GM23338 (cell line): ENCODE results near the gene SELENOO. TPM values are rescaled to one million over a fixed set of nuclear protein-coding genes. Genes with fewer than 3 reads are reported as not detected.

Source experiments
- ATAC-seq: fragments of 200-7000 bp; cut with Tn5 transposase; 3 replicates; pipeline ENCODE4 v1.9.1; 2020
- DNase-seq: peaks from one replicate; pipeline ENCODE4 v3.0.0-alpha.2; 2015; ENCODE audit warnings: low spot score
- H2AFZ ChIP-seq: fragments of 200-600 bp; sonication (generic); 2 replicates; pipeline ENCODE4 v1.8.0; 2016; ENCODE audit warnings: antibody characterized with exemption, mild to moderate bottlenecking, moderate library complexity
- H3F3A ChIP-seq: fragments of 200-600 bp; sonication (generic); replicated peaks from 2 replicates; pipeline ENCODE4 v1.8.0; 2017; ENCODE audit warnings: antibody characterized with exemption, mixed run types, low read depth
- H3K27ac ChIP-seq: fragments of 200-600 bp; sonication (generic); 2 replicates; pipeline ENCODE4 v1.6.1; 2016; ENCODE audit warnings: low read depth
- H3K27me3 ChIP-seq: fragments of 200-600 bp; sonication (generic); 2 replicates; pipeline ENCODE4 v1.8.0; 2016; ENCODE audit warnings: mild to moderate bottlenecking, mixed run types, moderate library complexity; ENCODE audit not compliant: insufficient read depth
- H3K36me3 ChIP-seq: fragments of 200-600 bp; sonication (generic); 2 replicates; pipeline ENCODE4 v1.8.0; 2016; ENCODE audit warnings: mild to moderate bottlenecking; ENCODE audit not compliant: insufficient read depth
- H3K4me1 ChIP-seq: fragments of 200-600 bp; sonication (generic); 2 replicates; pipeline ENCODE4 v1.8.0; 2016; ENCODE audit warnings: mild to moderate bottlenecking, moderate library complexity; ENCODE audit not compliant: insufficient read depth
- H3K4me2 ChIP-seq: fragments of 200-600 bp; sonication (generic); 2 replicates; pipeline ENCODE4 v1.7.1; 2017; ENCODE audit warnings: mixed run types
- H3K4me3 ChIP-seq: fragments of 200-600 bp; sonication (generic); 2 replicates; pipeline ENCODE4 v1.6.1; 2016; ENCODE audit warnings: mixed run types
- H3K79me2 ChIP-seq: fragments of 200-600 bp; sonication (generic); replicated peaks from 2 replicates; pipeline ENCODE4 v1.8.0; 2017; ENCODE audit warnings: mild to moderate bottlenecking; ENCODE audit not compliant: insufficient read depth
- H3K9me2 ChIP-seq: fragments of 200-600 bp; sonication (generic); 2 replicates; pipeline ENCODE4 v1.8.0; 2017; ENCODE audit not compliant: insufficient read depth
- H4K20me1 ChIP-seq: fragments of 200-600 bp; sonication (generic); replicated peaks from 2 replicates; pipeline ENCODE4 v1.8.0; 2017; ENCODE audit warnings: mild to moderate bottlenecking; ENCODE audit not compliant: insufficient read depth
- H3K27ac Mint-ChIP-seq: 2 replicates; pipeline ENCODE4 v1.8.0; 2020; ENCODE audit warnings: inconsistent platforms, mild to moderate bottlenecking, moderate library complexity, mixed read lengths
- H3K27me3 Mint-ChIP-seq: 3 replicates; pipeline ENCODE4 v1.8.0; 2022; ENCODE audit warnings: low read depth, mild to moderate bottlenecking, moderate library complexity, mixed read lengths, inconsistent platforms; ENCODE audit not compliant: insufficient read depth, poor library complexity
- H3K36me3 Mint-ChIP-seq: 3 replicates; pipeline ENCODE4 v1.8.0; 2021; ENCODE audit warnings: low read depth, mild to moderate bottlenecking, inconsistent platforms, moderate library complexity, mixed read lengths
- H3K4me1 Mint-ChIP-seq: 3 replicates; pipeline ENCODE4 v1.8.0; 2020; ENCODE audit warnings: mild to moderate bottlenecking, inconsistent platforms, mixed read lengths
- H3K4me3 Mint-ChIP-seq: 3 replicates; pipeline ENCODE4 v1.8.0; 2021; ENCODE audit warnings: moderate library complexity, mild to moderate bottlenecking, inconsistent platforms, mixed read lengths
- H3K9me3 Mint-ChIP-seq: 3 replicates; pipeline ENCODE4 v1.8.0; 2020; ENCODE audit warnings: moderate library complexity, mild to moderate bottlenecking, inconsistent platforms, mixed read lengths
- EZH2phosphoT487 ChIP-seq: fragments of 200-600 bp; sonication (generic); IDR thresholded peaks from one replicate; pipeline ENCODE4 v1.8.1; 2018; ENCODE audit warnings: antibody characterized with exemption; ENCODE audit not compliant: unreplicated experiment
- JUNB ChIP-seq: IDR thresholded peaks from one replicate; pipeline ENCODE4 v1.6.1; 2016; ENCODE audit warnings: antibody characterized with exemption; ENCODE audit not compliant: unreplicated experiment
- NANOG ChIP-seq: IDR thresholded peaks from 2 replicates; pipeline ENCODE4 v1.6.1; 2016; ENCODE audit warnings: antibody characterized with exemption, borderline replicate concordance
- REST ChIP-seq: IDR thresholded peaks from one replicate; pipeline ENCODE4 v1.6.1; 2018; ENCODE audit warnings: antibody characterized with exemption; ENCODE audit not compliant: unreplicated experiment
- STAT1 ChIP-seq: IDR thresholded peaks from one replicate; pipeline ENCODE4 v1.6.1; 2016; ENCODE audit warnings: antibody characterized with exemption; ENCODE audit not compliant: unreplicated experiment
- ZNF462 ChIP-seq: fragments of 250-450 bp; sonication (Bioruptor Pico); IDR thresholded peaks from 2 replicates; pipeline ENCODE4 v1.5.0; 2020; ENCODE audit warnings: mild to moderate bottlenecking, moderate library complexity
- polyA plus RNA-seq: library from polyadenylated mRNA; unstranded; fragments of >200 nt; fragmentation: Nextera tagmentation; extraction: Ambion mirVana; gene quantifications from 2 replicates; pipeline ENCODE4 v1.2.1, GENCODE V29; 2016
- total RNA-seq: library from RNA; depleted of rRNA; stranded (reverse); fragments of >200 nt; shearing (Covaris generic); gene quantifications from 2 replicates; pipeline ENCODE4 v1.2.3, GENCODE V29; 2014

SELENOO gene
- total and polyA plus RNA-seq, 2 experiments from 2014 or later, result 6.8 to 21.3 TPM

- no peak for TF ChIP-seq STAT1
- no peak for TF ChIP-seq EZH2phosphoT487
- no peak for TF ChIP-seq JUNB
- TF ChIP-seq NANOG, result no peak
- no peak for TF ChIP-seq REST
These were observed 24.6 kb downstream of the SELENOO start (continued) for GRCh38 chr22:50225200-50225969.

GRCh38 chr22:50226063-50226874 is 25.5 kb downstream of the SELENOO start:
- Histone ChIP-seq H3K9me2 (no peaks in the 10 kb centered on the region), H3K27me3 (no peaks in the 10 kb centered on the region), H3K4me2 (no peak overlapping the region), H4K20me1 (peaks cover 5% of the 10 kb centered on the region), H3K36me3 (no peaks in the 10 kb centered on the region), H3K4me3 (no peak overlapping the region), H2AFZ (no peak overlapping the region), H3K27ac (no peak overlapping the region), H3K79me2 (no peaks in the 10 kb centered on the region), H3K4me1 (no peaks in the 10 kb centered on the region), H3F3A (no peaks in the 10 kb centered on the region)
- H3K4me1 Mint-ChIP-seq, result no peaks in the 10 kb centered on the region
- H3K27me3 Mint-ChIP-seq, result peaks cover 7% of the 10 kb centered on the region
- TF ChIP-seq ZNF462 (CRISPR knock-in tag), result no peak
- peaks cover 21% of the 10 kb centered on the region for H3K36me3 Mint-ChIP-seq
- no peak for ATAC-seq
- H3K9me3 Mint-ChIP-seq, result no peaks in the 10 kb centered on the region
- no peak overlapping the region for H3K4me3 Mint-ChIP-seq
- H3K27ac Mint-ChIP-seq, result no peak overlapping the region
- no peak for DNase-seq
